ENCODE measurements around the gene HIVEP3. TPM values are rescaled to one million over a fixed set of nuclear protein-coding genes. Genes with fewer than 3 reads are reported as not detected.

HIVEP3 gene
- total RNA-seq, 4 donors from 2014 or later: 4.2 to 6.5 (median 4.7) TPM

- Histone ChIP-seq H3K4me3 (no peak overlapping the region), H3K27ac (peak overlapping the region in 2 of 4 donors; percentile 61 to 67), H3K4me1 (peaks cover 0 to 52% (median 13%) of the 10 kb centered on the region in 4 donors)
Measured at GRCh38 chr1:41486371-41487125, 432.2 kb downstream of the HIVEP3 start.

GRCh38 chr1:41486053-41486370 is 432.7 kb downstream of the HIVEP3 start:
- Histone ChIP-seq H3K27ac (peak overlapping the region in 1 of 4 donors; percentile 61), H3K4me1 (peaks cover 0 to 52% (median 13%) of the 10 kb centered on the region in 4 donors), H3K4me3 (no peak overlapping the region), H3K27me3 (no peaks in the 10 kb centered on the region), H3K9me3 (no peaks in the 10 kb centered on the region), H3K36me3 (no peaks in the 10 kb centered on the region)
- TF ChIP-seq CTCF (IDR thresholded peaks at IDR 0.05): no peak
- no peak for TF ChIP-seq POLR2A (IDR thresholded peaks at IDR 0.05)
- no peak for TF ChIP-seq EP300 (IDR thresholded peaks at IDR 0.05)
- no peak for DNase-seq (ENCODE audit: low spot score in 2 of 2)
- 67 to 78% methylated on average over 4 of the region's 4 CpGs for WGBS, 2 donors

More at GRCh38 chr1:41486371-41487125, 432.2 kb downstream of the HIVEP3 start:
- no peaks in the 10 kb centered on the region for H3K36me3 ChIP-seq
- TF ChIP-seq POLR2A (IDR thresholded peaks at IDR 0.05) (no peak), CTCF (IDR thresholded peaks at IDR 0.05) (no peak), EP300 (IDR thresholded peaks at IDR 0.05) (no peak)
- H3K27me3 ChIP-seq: no peaks in the 10 kb centered on the region
- DNase-seq (ENCODE audit: low spot score in 2 of 2): no peak
- 19 to 29% methylated on average over 23 of the region's 23 CpGs for WGBS, 2 donors
- no peaks in the 10 kb centered on the region for H3K9me3 ChIP-seq

DNA sequence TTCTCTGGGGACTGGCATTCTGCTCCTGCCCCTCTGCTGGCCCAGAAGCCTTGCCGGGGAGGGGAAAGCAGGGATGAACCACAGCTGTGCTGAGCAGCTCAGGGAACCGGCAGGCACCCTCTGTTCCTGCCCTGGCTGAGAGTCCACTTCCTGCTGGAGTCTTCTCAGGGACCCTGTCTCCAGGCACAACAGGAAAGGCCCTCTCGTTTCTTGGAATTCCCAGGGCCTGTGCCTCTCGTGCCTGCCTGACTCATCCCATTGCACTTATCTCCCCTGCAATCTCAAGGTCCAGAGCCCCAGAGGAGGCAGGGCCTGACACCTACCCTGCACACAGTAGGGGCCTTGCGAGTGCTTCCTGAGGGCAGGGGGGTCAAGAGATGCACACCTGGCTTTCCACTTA is 433.1 kb downstream of the HIVEP3 start:
- Histone ChIP-seq H3K27ac (peak overlapping the region in 1 of 4 donors; percentile 61), H3K27me3 (no peaks in the 10 kb centered on the region)

DNA sequence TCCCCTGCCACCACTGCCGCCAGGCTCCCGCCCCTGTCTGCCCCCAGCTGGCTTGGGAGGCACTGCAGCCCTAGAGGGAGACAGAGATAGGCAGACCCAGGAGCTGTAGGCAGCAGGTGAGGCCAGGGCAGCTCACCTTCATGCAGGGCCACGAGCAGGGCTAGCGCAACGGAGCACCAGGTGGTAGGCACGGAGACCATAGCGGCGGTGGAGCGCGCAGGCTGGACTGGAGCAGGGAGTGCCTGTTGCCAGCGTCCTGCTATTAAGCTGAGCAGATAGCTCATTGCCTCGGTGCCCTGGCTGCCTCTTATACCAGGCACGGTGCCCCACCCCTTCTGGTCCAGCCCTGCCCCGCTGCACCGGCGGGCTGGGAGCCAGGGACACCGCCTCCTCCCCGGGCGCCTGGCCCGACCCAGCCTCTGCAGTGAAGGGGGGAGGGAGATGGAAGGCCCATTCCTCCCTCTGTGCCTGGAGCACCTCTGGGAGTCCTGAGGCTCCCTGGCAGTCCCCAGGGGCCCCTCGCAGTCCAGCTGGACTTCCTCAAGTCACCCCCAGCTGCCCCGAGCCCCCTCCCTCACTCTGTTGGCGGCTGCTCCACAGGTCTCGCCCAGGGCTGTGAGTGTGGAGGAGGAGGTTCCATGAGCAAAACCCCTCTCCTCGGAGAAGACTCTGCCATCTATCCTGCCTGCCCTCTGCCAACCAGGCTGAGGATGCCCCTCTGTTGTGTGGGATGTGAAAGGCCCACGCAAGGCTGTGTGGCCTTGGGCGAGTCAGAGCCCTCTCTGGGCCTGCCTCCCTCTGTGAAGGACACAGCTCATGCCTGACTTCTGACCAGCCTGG is 434.1 kb downstream of the HIVEP3 start, which contains the start of gene EDN2:
TSS of gene EDN2 (minus strand) at position 282 of the 840 bp plus-strand sequence. CDS start at position 200, 82 bp downstream.
- 73 to 77% methylated on average over 12 to 27 of the region's 27 CpGs for WGBS, 2 donors
- peak within 1 kb of the TSS in 1 of 4 donors; percentile 23 for H3K4me3 ChIP-seq
- no peaks in the 10 kb centered on the region for H3K9me3 ChIP-seq
- H3K4me1 ChIP-seq: peaks cover 0 to 52% (median 13%) of the 10 kb centered on the region in 4 donors
- no peaks in the 10 kb centered on the region for H3K36me3 ChIP-seq
- TF ChIP-seq EP300 (IDR thresholded peaks at IDR 0.05) (peak in 1 of 2 donors; percentile 53), POLR2A (IDR thresholded peaks at IDR 0.05) (no peak), CTCF (IDR thresholded peaks at IDR 0.05) (peak in 3 of 5 experiments; percentile 4 to 17 (median 11))
- H3K27me3 ChIP-seq: no peaks in the 10 kb centered on the region
- H3K27ac ChIP-seq: peak within 1 kb of the TSS in 2 of 4 donors; percentile 23 to 61
- no peak for DNase-seq (ENCODE audit: low spot score in 2 of 2)

More for the DNA sequence above, 433.1 kb downstream of the HIVEP3 start:
- no peaks in the 10 kb centered on the region for H3K9me3 ChIP-seq
- no peak overlapping the region for H3K4me3 ChIP-seq
- H3K4me1 ChIP-seq: peaks cover 0 to 52% (median 13%) of the 10 kb centered on the region in 4 donors
- TF ChIP-seq EP300 (IDR thresholded peaks at IDR 0.05) (no peak), CTCF (IDR thresholded peaks at IDR 0.05) (no peak), POLR2A (IDR thresholded peaks at IDR 0.05) (no peak)
- no peaks in the 10 kb centered on the region for H3K36me3 ChIP-seq
- WGBS, 2 donors: 25 to 53% methylated on average over 4 to 5 of the region's 5 CpGs
- no peak for DNase-seq (ENCODE audit: low spot score in 2 of 2)

Data from tibial nerve (tissue), 4 donors.